Keratinocyte (primary cell): ENCODE measurements around the gene OR5I1. TPM values are rescaled to one million over a fixed set of nuclear protein-coding genes. Genes with fewer than 3 reads are reported as not detected.

ENCODE experiments used
- DNase-seq: peaks from one replicate; pipeline ENCODE4 v3.0.0-alpha.2; 2011; ENCODE audit warnings: low read depth, missing footprints, low spot score
- FAIRE-seq: peaks from 2 replicates; lab custom pipeline; 2011; peaks lifted over from hg19 to GRCh38; lab: Jason Lieb, UNC
- H2AFZ ChIP-seq: 2 replicates; pipeline ENCODE4 v1.6.0; 2012; ENCODE audit warnings: low read length, control low read depth, inconsistent platforms; ENCODE audit not compliant: control insufficient read depth
- H3K27ac ChIP-seq: 2 replicates; pipeline ENCODE4 v1.5.1; 2011; ENCODE audit warnings: low read length; ENCODE audit not compliant: control insufficient read depth, insufficient read depth
- H3K27me3 ChIP-seq: 3 replicates; pipeline ENCODE4 v1.6.0; 2011; ENCODE audit warnings: low read length; ENCODE audit not compliant: control insufficient read depth, insufficient read depth; ENCODE audit errors: extremely low read depth
- H3K36me3 ChIP-seq, 2 experiments: 2 replicates in 1 of 2; 3 replicates in 1 of 2; pipeline ENCODE4 v1.5.1; 2011; ENCODE audit warnings: low read length in 2 of 2, mild to moderate bottlenecking in 1 of 2; ENCODE audit not compliant: control insufficient read depth in 2 of 2, insufficient read depth in 2 of 2; ENCODE audit errors: extremely low read depth in 1 of 2
- H3K4me1 ChIP-seq: 3 replicates; pipeline ENCODE4 v1.5.1; 2011; ENCODE audit warnings: low read length; ENCODE audit not compliant: control insufficient read depth, insufficient read depth; ENCODE audit errors: extremely low read depth
- H3K4me2 ChIP-seq: 3 replicates; pipeline ENCODE4 v1.6.0; 2011; ENCODE audit warnings: low read depth, low read length; ENCODE audit not compliant: control insufficient read depth, insufficient read depth; ENCODE audit errors: extremely low read depth
- H3K4me3 ChIP-seq, 3 experiments: fragments of 200-600 bp in 1 of 3; sonication (generic) in 1 of 3; 2 replicates in 2 of 3; 3 replicates in 1 of 3; pipeline ENCODE4 v1.5.1; 2011 to 2016; ENCODE audit warnings: low read length in 3 of 3, mild to moderate bottlenecking in 3 of 3, control low read depth in 2 of 3, inconsistent platforms in 1 of 3, low read depth in 1 of 3, mixed read lengths in 1 of 3, mixed run types in 1 of 3, moderate library complexity in 1 of 3; ENCODE audit not compliant: control insufficient read depth in 2 of 3, insufficient read depth in 2 of 3; ENCODE audit errors: extremely low read depth in 1 of 3
- H3K79me2 ChIP-seq: 2 replicates; pipeline ENCODE4 v1.6.0; 2012; ENCODE audit warnings: low read length; ENCODE audit not compliant: control insufficient read depth, insufficient read depth
- H3K9ac ChIP-seq: 3 replicates; pipeline ENCODE4 v1.6.0; 2011; ENCODE audit warnings: low read length; ENCODE audit not compliant: control insufficient read depth, insufficient read depth; ENCODE audit errors: extremely low read depth
- H3K9me1 ChIP-seq: 3 replicates; pipeline ENCODE4 v1.6.0; 2011; ENCODE audit warnings: low read length; ENCODE audit not compliant: control insufficient read depth, insufficient read depth; ENCODE audit errors: extremely low read depth
- H3K9me3 ChIP-seq: 2 replicates; pipeline ENCODE4 v1.5.1; 2012; ENCODE audit warnings: low read depth, low read length; ENCODE audit not compliant: control insufficient read depth
- H4K20me1 ChIP-seq: 3 replicates; pipeline ENCODE4 v1.6.0; 2011; ENCODE audit warnings: low read length; ENCODE audit not compliant: control insufficient read depth, insufficient read depth; ENCODE audit errors: extremely low read depth
- CTCF ChIP-seq, 3 experiments: IDR thresholded peaks in 1 of 3; conservative IDR thresholded peaks in 1 of 3; optimal IDR thresholded peaks in 1 of 3; 2 replicates in 2 of 3; 3 replicates in 1 of 3; pipeline versions ENCODE3 to v1.5.1; 2011; ENCODE audit warnings: low read length in 3 of 3, mild to moderate bottlenecking in 3 of 3, moderate library complexity in 2 of 3, control low read depth in 1 of 3, inconsistent platforms in 1 of 3; ENCODE audit not compliant: insufficient read depth in 2 of 3; ENCODE audit errors: extremely low read depth in 1 of 3
- EZH2 ChIP-seq: IDR thresholded peaks from one replicate; pipeline ENCODE4 v1.6.1; 2012; ENCODE audit warnings: inconsistent platforms, mild to moderate bottlenecking, low read length, moderate library complexity
- dilution Hi-C: fragments of 300-500 bp; cut with MboI; formaldehyde crosslinking; loops from one replicate; pipeline ENCODE4 v1.7.0; 2020; ENCODE audit warnings: low sequenced_read_pairs; ENCODE audit not compliant: extremely low pct_ligation_motif_present
- polyA minus RNA-seq, 3 experiments: library from RNA; depleted of rRNA, polyadenylated mRNA; stranded (reverse); fragments of >200 nt; gene quantifications; 1 replicate in 1 of 3; 2 replicates in 1 of 3; 3 replicates in 1 of 3; pipeline ENCODE4 v1.2.3, GENCODE V29; 2011
- polyA plus RNA-seq, 5 experiments: library from polyadenylated mRNA; depleted of rRNA in 3 of 5; stranded (reverse) in 3 of 5; stranded (forward) in 1 of 5; unstranded in 1 of 5; fragments of >200 nt; gene quantifications; 1 replicate in 1 of 5; 2 replicates in 3 of 5; 3 replicates in 1 of 5; pipeline versions ENCODE4 v1.2.1 to v1.2.3, GENCODE V29; 2011 to 2012; ENCODE audit warnings: missing spikeins in 2 of 5, low read depth in 1 of 5, low replicate concordance in 1 of 5

OR5I1 gene
- polyA plus RNA-seq (not detected in 3 replicates), polyA minus RNA-seq (not detected in 3 replicates)
- polyA plus RNA-seq (2011; ENCODE audit: low read depth), result not detected
- not detected in 2 replicates for polyA plus RNA-seq (2011; cell fraction: cytosol; rRNA removed)
- polyA plus RNA-seq (2011; cell fraction: nucleus; rRNA removed), result not detected in 2 replicates
- polyA plus RNA-seq (2012; ENCODE audit: low replicate concordance), result not detected in 2 replicates
- polyA minus RNA-seq (2011; cell fraction: cytosol; rRNA and poly(A)+ RNA removed), result not detected
- polyA minus RNA-seq (2011; cell fraction: nucleus; rRNA and poly(A)+ RNA removed), result not detected in 2 replicates

DNA sequence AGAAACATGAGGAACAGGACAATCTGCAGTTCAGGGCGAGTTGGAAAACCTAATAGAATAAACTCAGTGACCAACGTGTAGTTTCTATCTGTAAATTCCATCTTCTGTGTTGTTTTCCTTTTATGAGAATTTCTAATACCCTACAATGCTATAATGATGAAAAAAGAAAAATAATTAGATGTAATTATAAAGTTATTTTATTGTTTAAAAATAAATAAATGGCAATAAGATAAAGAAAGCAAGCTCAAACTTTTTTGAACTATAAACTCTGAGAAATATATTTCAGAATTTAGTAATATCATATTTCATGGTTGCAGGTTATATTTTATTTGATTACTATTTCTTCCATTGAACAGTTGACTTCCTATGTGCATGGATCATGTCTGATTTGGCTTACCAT is at the start of gene OR5I1:
Gene OR5I1, minus strand, starts transcription at position 101 of the 400 bp plus-strand sequence. Its CDS starts 0 bp downstream, at position 101.
- dilution Hi-C loops, result no loop called here
- Histone ChIP-seq H3K79me2 (no peaks in the 10 kb centered on the region), H3K4me3 (no peak within 1 kb of the TSS), H3K27me3 (no peaks in the 10 kb centered on the region), H3K27ac (no peak within 1 kb of the TSS), H3K9me1 (no peaks in the 10 kb centered on the region), H4K20me1 (no peaks in the 10 kb centered on the region), H3K9ac (no peak within 1 kb of the TSS), H3K36me3 (no peaks in the 10 kb centered on the region), H3K9me3 (no peaks in the 10 kb centered on the region), H3K4me1 (no peaks in the 10 kb centered on the region), H3K4me2 (no peak within 1 kb of the TSS), H2AFZ (no peak within 1 kb of the TSS)
- DNase-seq (no peak), FAIRE-seq (no peak)
- TF ChIP-seq EZH2 (no peak), CTCF (optimal IDR thresholded peaks at IDR 0.05 in 1 of 3, IDR thresholded peaks at IDR 0.05 in 1 of 3, conservative IDR thresholded peaks at IDR 0.05 in 1 of 3; ENCODE audit: extremely low read depth in 1 of 3, insufficient read depth in 2 of 3, low read length in 3 of 3) (no peak)

DNA sequence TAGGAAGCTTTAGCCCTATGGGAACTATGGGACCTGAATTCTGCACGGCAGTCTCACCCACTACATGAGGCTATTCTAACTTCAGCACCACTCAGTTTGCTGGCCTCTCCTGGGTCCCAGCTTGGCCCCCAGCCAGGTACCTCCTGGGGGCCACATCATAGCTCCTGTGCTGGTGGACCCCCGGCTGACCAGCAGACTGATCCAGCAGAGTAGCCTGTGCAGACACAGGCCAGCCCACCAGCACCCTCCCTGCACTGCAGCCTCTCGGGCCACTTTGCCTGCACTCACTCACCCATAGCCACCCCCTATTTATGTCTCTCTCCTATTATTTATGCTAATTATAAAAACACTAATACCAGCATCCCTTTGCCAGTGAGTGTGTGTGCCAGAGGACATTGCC is 34.7 kb upstream of the OR5I1 start:
- Histone ChIP-seq H3K4me1 (no peaks in the 10 kb centered on the region), H3K9me3 (no peaks in the 10 kb centered on the region), H2AFZ (no peak overlapping the region), H3K4me3 (no peak overlapping the region), H4K20me1 (no peaks in the 10 kb centered on the region), H3K27me3 (no peaks in the 10 kb centered on the region), H3K79me2 (no peaks in the 10 kb centered on the region), H3K9ac (no peak overlapping the region), H3K4me2 (no peak overlapping the region), H3K36me3 (no peaks in the 10 kb centered on the region), H3K9me1 (no peaks in the 10 kb centered on the region), H3K27ac (no peak overlapping the region)
- FAIRE-seq (no peak), DNase-seq (no peak)
- TF ChIP-seq CTCF (optimal IDR thresholded peaks at IDR 0.05 in 1 of 3, IDR thresholded peaks at IDR 0.05 in 1 of 3, conservative IDR thresholded peaks at IDR 0.05 in 1 of 3; ENCODE audit: extremely low read depth in 1 of 3, insufficient read depth in 2 of 3, low read length in 3 of 3) (no peak), EZH2 (no peak)
- dilution Hi-C loops, result no loop called here
